HT1080 (cell line): Measurements from ENCODE around the gene F8. TPM values are rescaled to one million over a fixed set of nuclear protein-coding genes. Genes with fewer than 3 reads are reported as not detected.
A peak's percentile ranks its signal among the peaks of the same experiment; 100 is the strongest.
"Not testable (repeated sequence)": the region's sequence is repeated elsewhere in the genome, so short reads cannot be mapped to it uniquely, and the experiment has no call there.

ENCODE experiments used
- DNase-seq: peaks from one replicate; pipeline ENCODE4 v3.0.0-alpha.2; 2015; ENCODE audit warnings: low read depth
- total RNA-seq: library from RNA; depleted of rRNA; stranded (reverse); fragments of >200 nt; shearing (Covaris generic); gene quantifications from 2 replicates; pipeline ENCODE4 v1.2.3, GENCODE V29; 2014

Gene F8
- total RNA-seq, 1 experiment from 2014 or later = 0.69 TPM

DNA sequence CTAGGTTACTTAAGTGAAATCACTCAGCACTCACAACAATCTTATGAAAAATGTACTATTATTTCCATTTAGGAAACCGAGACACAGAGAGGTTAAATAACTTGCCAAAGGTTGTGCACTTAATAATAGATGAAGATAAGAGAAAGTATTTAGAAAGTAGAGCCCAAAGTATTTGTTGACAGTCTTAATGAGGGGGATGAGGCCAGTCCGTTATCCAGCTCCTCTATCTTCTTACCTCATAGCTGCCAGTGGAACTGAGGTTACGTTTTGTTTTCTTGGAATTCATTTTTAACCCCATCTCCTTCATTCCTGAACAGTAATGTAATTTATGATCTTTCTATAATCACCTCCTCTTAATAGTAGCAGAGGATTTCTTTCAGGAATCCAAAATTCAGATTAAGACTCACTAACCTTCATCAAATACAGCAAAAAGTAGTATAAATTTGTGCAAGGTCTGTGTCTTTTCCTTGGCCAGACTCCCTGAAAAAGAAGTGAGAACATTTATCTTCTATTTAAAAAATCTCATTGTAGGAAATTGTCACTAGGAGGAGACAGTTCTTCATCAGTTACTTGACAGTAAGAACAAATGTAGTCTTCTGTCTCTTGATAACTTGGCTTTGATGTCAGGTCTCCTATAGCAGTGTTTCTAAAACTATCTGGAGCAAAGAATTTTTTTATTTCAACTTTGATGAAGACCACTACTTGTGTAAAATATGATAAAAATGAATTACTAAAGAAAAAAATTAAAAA, 35.5 kb downstream of the F8 start:
- no peak for DNase-seq

DNA sequence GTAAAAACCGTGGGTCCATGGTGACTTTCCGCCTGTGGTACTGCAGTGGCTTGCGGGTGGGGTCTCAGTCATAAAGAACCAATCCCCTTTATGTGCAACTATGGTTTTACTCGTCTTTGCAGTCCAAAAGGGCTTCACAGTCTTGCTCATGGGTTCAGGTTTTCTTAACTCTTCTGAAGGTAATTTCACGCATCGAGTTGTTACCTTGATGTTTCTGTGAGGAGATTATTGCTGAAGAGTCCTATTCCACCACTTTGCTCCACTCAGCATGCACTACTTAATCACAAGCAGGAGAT, 41.5 kb downstream of the F8 start:
- no peak for DNase-seq

DNA sequence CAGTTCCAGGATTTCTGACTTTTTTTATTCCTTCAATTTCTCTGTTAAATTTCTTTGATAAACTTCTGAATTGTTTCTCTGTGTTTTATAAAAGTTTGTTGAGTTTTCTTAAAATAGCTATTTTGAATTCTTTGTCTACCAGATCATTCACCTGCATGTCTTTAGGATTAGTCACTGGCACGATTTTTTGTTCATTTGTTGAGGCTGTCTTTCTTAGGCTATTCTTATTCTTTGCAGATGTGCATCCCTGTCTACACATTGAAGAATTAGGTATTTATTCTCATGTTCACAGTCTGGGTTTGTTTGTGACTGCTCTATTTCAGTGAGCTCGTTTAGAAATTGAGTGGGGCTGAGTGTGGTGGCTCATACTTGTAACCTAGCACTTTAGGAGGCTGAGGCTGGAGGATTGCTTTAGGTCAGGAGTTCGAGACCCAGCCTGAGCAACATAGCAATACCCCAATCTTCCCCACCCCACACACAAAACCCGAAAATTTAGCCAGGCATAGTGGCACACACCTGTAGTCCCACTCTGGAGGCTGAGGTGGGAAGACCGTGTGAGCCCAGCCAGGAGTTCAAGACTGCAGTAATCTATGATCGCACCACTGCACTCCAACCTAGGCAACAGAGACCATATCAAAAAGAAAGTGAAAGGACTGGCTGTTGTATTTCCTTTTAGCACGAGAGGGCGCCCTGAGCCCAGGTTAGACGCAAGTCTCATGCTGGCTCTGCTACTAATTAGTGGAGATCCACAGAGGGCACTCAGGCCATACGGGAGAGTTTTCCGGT, 42.0 kb downstream of the F8 start:
- peak; percentile 68 for DNase-seq

DNA sequence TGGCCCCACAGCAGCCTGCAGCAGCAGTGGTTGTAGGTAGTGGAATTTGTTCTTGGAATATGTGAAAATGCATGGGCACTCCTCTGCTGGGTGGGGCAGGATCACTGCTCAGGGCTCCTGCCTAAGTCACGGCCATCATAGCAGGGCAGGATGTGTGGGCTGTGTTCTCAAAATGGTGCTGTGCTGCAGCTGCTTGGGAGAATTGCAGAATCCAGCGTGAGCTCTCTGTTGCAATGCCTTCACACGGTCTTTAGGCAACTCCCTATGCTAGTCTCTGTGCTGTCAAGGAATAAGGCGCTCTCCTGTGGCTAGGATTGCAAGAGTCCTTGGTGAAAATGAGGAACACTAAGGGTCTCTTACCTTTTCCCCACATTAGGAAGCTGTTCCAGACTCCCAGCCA, 42.9 kb downstream of the F8 start:
- no peak for DNase-seq

DNA sequence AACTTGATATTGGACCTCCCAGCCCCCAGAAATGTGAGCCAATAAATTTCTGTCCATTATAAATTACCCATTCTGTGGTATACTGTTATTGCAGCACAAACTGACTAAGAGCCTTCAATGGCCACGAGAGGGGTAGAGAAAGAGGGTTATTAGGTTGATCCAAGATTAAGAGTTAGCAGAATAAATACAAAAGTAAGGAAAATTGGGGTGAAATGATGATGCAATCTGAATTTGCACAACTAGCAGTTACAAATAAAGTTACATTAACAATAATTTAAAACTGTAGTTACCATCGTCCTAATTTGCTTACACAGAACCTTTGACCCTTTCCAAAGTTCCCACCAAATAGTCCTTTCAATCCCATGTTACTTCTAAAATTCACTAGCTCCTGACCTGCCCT, 54.2 kb downstream of the F8 start:
- DNase-seq = no peak

DNA sequence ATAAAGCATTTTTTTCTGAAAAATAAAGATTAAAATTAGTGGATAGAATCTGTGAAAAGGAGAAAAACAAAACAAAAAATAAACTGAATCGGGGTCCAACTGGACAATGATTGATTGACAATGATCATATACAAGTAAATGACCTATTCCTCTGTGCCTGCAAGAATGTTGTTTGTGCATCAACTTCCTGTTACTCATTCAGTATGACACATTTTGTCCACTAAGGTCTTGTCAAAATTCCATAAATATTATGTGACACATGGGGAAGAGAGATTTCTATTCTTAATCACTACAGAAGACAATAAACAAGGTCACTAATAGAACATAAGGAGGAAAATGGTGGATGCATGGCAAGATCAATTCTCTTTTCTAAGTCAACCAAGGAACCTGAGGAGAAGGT, 54.9 kb downstream of the F8 start:
- peak; percentile 39 for DNase-seq

DNA sequence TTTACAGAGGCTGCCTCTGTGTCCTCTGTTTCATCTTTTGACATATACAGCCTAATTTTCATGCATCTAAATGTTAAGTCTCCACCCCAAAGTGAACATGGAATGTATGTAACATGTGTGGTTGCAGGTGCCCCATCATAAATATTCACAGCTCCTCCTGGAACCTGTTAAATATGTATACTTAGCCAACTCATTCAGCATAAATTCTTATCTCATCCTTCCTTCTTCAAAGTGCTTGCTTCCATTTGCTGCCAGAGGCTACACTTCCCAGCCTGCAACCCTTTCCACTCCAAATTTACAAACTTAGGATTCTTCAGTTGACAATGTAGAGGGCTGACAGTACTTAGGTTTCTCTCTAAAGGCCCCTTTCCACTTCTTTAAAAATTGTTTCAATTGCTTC, 60.6 kb downstream of the F8 start:
- DNase-seq = no peak

DNA sequence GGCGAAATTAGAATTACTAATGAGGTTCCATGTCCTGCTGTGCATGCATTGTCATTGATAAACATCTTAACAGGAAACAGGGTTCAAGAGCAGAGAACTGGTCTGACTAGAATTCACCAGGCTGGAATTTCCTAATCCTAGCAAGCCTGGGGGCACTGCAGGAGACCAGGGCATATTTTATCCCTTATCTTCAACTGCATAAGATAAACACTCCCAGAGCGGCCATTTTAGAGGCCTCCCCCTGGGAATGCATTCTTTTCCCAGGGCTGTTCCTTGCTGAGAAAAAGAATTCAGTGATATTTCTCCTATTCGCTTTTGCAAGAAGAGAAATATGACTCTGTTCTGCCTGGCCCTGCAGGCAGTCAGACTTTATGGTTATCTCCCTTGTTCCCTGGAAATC, 66.7 kb downstream of the F8 start:
- not testable (repeated sequence) for DNase-seq

DNA sequence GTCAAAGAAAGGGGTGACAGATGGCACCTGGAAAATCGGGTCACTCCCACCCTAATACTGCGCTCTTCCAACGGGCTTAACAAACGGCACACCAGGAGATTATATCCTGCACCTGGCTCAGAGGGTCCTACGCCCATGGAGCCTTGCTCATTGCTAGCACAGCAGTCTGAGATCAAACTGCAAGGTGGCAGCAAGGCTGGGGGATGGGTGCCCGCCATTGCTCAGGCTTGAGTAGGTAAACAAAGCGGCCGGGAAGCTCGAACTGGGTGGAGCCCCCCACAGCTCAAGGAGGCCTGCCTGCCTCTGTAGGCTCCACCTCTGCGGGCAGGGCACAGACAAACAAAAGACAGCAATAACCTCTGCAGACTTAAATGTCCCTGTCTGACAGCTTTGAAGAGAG, 83.3 kb downstream of the F8 start:
- DNase-seq = not testable (repeated sequence)

DNA sequence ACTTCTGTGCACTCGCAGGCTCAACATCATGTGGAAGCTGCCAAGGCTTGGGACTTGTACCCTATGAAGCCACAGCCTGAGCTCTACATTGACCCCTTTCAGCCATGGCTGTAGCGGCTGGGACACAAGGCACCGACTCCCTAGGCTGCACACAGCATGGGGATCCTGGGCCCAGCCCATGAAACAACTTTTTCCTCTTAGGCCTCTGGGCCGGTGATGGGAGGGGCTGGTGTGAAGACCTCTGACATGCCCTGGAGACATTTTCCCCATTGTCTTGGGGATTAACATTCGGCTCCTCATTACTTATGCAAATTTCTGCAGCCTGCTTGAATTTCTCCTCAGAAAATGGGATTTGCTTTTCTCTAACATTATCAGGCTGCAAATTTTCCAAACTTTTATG, 97.8 kb downstream of the F8 start:
- DNase-seq = not testable (repeated sequence)

DNA sequence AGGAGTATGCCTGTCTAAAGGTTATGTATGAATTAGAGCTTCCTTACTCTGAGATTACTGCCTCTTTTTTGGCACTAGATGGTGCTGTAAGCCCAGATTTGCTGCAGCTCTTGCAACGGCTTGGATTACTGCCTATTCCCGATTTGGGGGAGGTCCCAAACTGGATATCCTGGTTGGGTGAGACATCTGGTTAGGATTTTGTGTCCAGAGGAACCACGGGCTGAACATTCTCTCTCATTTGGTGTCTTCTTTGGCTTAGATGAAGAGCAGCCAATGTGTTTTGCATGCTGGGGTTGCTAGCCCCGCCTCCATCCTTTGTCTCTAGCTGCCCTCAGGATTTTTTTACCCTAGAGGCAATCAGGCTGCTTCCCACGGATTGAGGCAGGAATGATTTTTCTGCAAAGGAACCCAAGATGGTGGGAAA, 104.5 kb downstream of the F8 start:
- DNase-seq = peak; percentile 58

DNA sequence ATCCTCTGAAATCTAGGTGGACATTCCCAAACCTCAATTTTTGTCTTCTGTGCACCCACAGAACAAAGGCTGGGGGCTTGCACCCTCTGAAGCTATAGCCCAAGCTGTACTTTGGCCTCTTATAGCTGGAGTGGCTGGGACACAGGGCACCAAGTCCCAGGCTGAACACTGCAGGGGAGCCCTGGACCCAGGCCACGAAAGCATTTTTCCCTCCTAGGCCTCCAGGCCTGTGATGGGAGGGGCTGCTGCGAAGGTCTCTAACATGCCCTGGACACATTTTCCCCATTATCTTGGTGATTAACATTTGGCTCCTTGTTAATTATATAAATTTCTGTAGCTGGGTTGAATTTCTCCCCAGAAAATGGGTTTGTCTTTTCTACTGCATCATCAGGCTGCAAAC, 108.5 kb downstream of the F8 start:
- no peak for DNase-seq

DNA sequence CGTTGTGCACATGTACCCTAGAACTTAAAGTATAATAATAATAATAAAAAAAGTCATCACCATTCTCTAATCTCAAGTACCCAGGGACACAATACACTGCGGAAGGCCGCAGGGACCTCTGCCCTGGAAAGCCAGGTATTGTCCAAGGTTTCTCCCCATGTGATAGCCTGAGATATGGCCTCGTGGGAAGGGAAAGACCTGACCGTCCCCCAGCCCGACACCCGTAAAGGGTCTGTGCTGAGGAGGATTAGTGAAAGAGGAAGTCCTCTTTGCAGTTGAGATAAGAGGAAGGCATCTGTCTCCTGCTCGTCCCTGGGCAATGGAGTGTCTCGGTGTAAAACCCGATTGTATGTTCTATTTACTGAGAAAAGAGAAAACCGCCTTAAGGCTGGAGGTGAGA, 112.0 kb downstream of the F8 start:
- not testable (repeated sequence) for DNase-seq

DNA sequence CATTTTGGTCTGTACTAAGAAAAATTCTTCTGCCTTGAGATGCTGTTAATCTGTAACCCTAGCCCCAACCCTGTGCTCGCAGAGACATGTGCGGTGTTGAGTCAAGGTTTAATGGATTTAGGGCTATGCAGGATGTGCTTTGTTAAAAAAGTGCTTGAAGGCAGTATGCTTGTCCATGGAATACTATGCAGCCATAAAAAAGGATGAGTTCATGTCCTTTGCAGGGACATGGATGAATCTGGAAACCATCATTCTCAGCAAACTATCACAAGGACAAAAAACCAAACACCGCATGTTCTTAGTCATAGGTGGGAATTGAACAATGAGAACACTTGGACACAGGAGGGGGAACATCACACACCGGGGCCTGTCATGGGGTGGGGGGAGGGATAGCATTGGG, 112.5 kb downstream of the F8 start:
- DNase-seq = not testable (repeated sequence)

DNA sequence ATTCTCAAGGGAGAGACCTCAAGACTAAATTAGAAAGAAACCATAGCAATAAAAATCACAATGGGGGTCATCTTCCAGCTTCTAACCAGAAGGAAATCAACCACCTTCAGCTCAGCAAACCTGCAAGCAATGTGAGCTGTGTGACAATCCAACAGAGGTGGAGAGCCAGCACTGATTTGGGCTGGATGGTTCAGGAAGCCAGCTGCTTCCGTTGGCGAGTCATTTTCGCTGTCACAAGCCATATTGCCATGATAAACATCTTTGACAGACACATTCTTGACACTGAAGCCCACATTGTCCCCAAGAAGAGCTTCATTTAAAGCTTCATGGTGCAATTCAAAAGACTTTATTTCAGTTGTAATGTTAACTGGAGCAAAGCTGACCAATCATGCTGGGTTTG, 113.7 kb downstream of the F8 start:
- DNase-seq = no peak

DNA sequence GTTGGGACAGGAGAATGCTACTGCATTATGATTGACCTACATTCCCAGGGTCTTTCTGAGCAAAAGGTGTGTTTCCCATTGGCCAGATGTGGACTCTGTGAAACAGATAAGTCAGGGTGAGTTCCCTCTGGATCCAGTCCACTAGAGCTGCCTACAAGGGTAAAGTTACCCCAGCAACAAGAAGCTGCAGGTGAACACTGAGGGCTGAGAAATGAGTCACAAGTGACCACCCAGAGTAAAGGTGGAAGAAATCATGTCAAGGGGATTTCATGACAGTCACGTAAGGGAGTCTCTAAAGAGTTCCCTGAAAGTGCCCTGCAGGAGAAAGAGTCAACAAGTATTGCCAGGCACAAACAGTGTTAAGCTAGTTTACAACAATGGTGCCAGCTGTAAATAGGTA, 120.1 kb downstream of the F8 start:
- DNase-seq = no peak

DNA sequence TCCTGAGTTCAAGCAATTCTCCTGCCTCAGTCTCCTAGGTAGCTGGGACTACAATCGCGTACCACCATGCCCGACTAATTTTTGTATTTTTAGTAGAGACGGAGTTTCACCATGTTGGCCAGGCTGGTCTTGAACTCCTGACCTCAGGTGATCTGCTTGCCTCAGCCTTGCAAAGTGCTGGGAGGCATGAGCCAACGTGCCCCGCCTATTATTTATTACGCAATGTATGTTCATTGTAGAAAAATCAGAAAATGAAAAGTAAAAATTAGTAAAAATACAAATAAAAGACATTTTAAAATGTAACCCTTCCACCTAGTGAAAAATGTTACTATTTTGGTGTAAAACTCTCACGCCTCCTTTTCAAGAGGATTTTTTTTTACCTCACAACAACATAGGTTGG, 122.2 kb downstream of the F8 start:
- no peak for DNase-seq

DNA sequence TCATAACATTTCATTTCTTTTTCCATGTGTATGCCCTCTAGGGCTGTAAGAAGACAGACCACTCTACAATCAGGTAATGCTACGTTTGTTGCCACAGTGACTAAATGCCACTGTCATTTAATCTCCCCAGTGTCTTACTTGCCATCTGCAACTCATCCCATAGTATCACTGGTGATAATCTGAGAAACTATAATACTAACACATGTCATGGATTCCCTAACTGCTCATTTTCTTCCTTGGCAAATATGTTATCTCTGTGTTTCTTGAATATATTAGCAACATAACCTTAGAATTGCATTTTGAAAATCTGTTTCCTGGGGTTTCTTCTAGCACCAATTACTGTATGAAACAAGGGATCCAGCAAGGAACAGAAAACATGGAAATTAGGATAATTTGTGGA, 130.2 kb downstream of the F8 start:
- DNase-seq = no peak

DNA sequence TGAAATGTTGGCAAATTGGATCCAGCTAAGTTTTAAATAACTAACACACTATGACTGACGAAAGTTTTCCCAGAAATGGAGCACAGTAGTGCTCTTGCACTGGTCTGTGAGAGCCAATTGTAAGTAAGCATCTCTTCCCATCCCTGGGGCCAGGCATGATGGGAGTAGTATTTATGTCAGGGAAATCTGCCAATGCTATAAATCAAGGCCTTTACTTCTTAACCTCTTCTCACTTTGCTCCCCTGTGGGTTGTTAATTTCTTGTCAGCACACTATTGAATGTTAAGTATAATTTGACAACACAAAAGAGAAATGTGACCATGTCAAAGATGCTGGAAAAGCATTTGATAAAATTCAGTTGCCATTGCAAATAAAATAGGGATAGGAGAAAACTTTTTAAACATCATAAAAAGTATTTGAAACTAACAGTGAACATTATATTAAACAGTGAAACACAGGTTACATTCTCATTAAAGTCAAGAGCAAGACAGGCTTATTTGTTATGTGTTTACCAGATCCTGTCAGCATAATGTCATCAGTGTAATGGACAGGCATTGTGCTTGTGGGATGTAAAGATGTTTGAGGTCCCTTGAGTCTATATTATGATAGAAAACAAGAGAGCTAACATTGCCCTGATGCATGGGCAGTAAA, 131.4 kb downstream of the F8 start:
- no peak for DNase-seq

DNA sequence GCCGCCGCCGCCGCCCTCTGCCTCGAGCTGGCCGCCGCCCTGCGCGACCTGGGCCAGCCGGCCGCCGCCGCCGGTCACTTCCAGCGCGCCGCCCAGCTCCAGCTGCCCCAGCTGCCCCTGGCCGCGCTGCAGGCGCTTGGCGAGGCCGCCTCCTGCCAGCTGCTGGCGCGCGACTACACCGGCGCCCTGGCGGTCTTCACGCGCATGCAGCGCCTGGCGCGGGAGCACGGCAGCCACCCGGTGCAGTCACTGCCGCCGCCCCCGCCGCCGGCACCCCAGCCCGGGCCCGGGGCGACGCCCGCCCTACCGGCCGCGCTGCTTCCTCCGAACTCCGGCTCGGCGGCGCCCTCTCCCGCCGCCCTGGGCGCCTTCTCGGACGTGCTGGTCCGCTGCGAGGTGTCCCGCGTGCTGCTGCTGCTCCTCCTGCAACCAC, 135.7 kb downstream of the F8 start:
- DNase-seq = not testable (repeated sequence)

DNA sequence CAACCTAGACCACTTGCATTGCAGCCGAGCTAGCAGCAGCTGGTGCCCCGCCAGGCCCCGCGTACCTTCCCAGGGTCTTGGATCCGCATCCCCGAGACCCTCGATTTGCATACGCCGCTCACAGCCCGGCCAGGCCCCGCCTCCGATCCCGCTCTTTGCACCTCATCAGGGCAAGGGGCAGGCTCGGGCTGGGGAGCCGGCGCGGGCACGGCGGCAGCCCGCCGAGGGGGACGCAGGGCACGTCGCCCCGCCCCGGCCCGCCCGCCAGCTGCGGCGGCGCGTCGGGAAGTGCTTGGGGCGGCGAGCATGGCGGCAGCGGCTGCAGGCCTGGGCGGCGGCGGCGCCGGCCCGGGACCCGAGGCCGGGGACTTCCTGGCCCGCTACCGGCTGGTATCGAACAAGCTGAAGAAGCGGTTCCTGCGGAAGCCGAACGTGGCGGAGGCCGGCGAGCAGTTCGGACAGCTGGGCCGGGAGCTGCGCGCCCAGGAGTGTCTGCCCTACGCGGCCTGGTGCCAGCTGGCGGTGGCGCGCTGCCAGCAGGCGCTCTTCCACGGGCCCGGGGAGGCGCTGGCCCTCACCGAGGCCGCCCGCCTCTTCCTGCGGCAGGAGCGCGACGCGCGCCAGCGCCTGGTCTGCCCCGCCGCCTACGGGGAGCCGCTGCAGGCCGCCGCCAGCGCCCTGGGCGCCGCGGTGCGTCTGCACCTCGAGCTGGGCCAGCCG, 136.3 kb downstream of the F8 start, which contains the start of gene F8A1:
Gene F8A1, plus strand, starts transcription at position 287 of the 720 bp plus-strand sequence. Its CDS starts 20 bp downstream, at position 307.
- not testable (repeated sequence) for DNase-seq

DNA sequence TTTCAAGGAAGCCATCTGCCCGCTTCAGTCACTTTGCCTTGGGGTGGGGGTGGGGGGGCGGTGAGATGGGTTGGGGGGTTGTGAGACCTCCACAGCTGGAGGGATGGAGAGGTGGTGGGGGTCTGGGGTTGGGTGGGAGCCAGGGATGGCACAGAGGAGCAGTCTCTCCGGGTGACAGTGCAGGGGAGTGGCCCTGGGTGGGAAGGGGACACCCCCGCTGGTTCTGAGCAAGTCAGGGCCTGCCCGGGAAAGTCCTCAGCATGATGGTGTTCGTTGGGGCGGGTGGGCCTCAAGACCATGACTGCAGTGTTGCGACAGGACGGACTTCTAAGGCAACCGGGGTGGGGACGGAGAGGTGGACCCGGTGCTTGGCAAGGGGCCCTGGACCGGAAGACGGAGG, 137.0 kb downstream of the F8 start:
- DNase-seq = not testable (repeated sequence)
